ENCODE data around the gene NEB. TPM values are rescaled to one million over a fixed set of nuclear protein-coding genes. Genes with fewer than 3 reads are reported as not detected.

Gene NEB
- total RNA-seq, 1 donor from 2014 or later: 5.0 TPM

DNA sequence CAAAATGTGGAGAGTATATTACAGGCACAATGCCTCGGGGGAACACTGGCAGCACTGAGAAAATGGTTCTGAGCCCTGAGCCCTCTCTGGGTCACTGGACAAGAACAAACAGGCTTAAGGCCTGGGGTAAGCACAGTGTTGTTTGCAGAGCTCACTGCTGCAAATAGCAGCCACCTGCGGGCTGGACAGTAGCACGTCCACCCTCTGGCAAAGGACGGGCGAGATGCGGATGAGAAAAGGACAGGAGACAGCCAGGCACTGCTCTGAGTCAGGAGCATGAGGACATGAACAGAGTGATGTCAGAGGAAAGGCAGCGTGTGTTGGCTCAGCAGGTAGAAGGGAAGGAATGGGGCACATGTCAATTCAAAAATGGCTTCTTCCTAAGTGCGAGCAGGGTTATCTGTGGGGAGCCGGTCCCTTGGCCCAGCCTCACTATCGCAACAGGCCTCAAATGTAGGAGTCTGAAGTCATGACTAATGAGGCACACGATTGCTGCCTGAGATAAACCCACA is 25.9 kb upstream of the NEB start:
- Mint-ChIP-seq H3K27ac (peak overlapping the region; percentile 47), H3K9me3 (no peaks in the 10 kb centered on the region), H3K4me3 (no peak overlapping the region), H3K27me3 (no peaks in the 10 kb centered on the region), H3K36me3 (peaks cover 7% of the 10 kb centered on the region), H3K4me1 (ENCODE audit: unreplicated experiment) (peaks cover 29% of the 10 kb centered on the region)
- no peak for TF ChIP-seq CTCF (conservative IDR thresholded peaks at IDR 0.05)
- no peak for DNase-seq (ENCODE audit: extremely low spot score, unreplicated experiment)

- DNase-seq (ENCODE audit: extremely low spot score, unreplicated experiment): no peak
- Mint-ChIP-seq H3K36me3 (no peaks in the 10 kb centered on the region), H3K9me3 (no peaks in the 10 kb centered on the region), H3K4me1 (ENCODE audit: unreplicated experiment) (peaks cover 28% of the 10 kb centered on the region), H3K4me3 (no peak overlapping the region), H3K27ac (no peak overlapping the region), H3K27me3 (no peaks in the 10 kb centered on the region)
- TF ChIP-seq CTCF (conservative IDR thresholded peaks at IDR 0.05): no peak
Observed at GRCh38 chr2:151758744-151759143, 24.5 kb upstream of the NEB start.

- Mint-ChIP-seq H3K4me3 (no peak overlapping the region), H3K9me3 (no peaks in the 10 kb centered on the region), H3K4me1 (ENCODE audit: unreplicated experiment) (peaks cover 28% of the 10 kb centered on the region), H3K27ac (no peak overlapping the region), H3K36me3 (no peaks in the 10 kb centered on the region), H3K27me3 (no peaks in the 10 kb centered on the region)
- TF ChIP-seq CTCF (conservative IDR thresholded peaks at IDR 0.05): no peak
- DNase-seq (ENCODE audit: extremely low spot score, unreplicated experiment): no peak
Observed at GRCh38 chr2:151757861-151758260, 23.6 kb upstream of the NEB start.

DNA sequence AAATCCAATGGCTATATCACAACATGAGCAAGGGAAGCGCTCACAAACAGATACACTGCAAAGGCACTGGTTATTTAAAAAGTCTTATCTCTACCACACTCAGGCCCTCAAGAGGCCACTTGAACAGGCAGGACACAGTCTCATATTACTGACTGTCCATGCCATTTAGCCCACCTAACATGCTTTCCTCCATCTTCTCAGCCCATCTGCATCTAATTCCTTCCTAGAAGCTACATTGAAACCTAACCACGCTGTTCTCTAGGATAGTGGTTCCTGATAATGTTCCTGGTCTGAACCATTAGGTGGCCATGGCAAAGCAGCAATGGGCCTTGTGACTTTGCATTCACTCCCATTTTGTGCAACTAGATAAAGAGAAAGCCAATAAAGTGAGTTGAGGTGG is 22.5 kb upstream of the NEB start:
- TF ChIP-seq CTCF (conservative IDR thresholded peaks at IDR 0.05): no peak
- Mint-ChIP-seq H3K27ac (no peak overlapping the region), H3K9me3 (no peaks in the 10 kb centered on the region), H3K4me3 (no peak overlapping the region), H3K27me3 (no peaks in the 10 kb centered on the region), H3K4me1 (ENCODE audit: unreplicated experiment) (peaks cover 28% of the 10 kb centered on the region), H3K36me3 (no peaks in the 10 kb centered on the region)
- no peak for DNase-seq (ENCODE audit: extremely low spot score, unreplicated experiment)

GRCh38 chr2:151754253-151754897 is 20.1 kb upstream of the NEB start:
- no peak for TF ChIP-seq CTCF (conservative IDR thresholded peaks at IDR 0.05)
- H3K27ac Mint-ChIP-seq: no peak overlapping the region
- H3K4me1 Mint-ChIP-seq (ENCODE audit: unreplicated experiment): peaks cover 23% of the 10 kb centered on the region
- H3K36me3 Mint-ChIP-seq: no peaks in the 10 kb centered on the region
- no peaks in the 10 kb centered on the region for H3K9me3 Mint-ChIP-seq
- no peaks in the 10 kb centered on the region for H3K27me3 Mint-ChIP-seq
- no peak for DNase-seq (ENCODE audit: extremely low spot score, unreplicated experiment)
- H3K4me3 Mint-ChIP-seq: no peak overlapping the region

All from type B pancreatic cell (in vitro differentiated cells).